Effector memory CD4-positive, alpha-beta T cell (primary cell): ENCODE results near the gene HJV.

Source experiments
- DNase-seq, 3 donors: peaks; one replicate each; pipeline ENCODE4 v3.0.0-alpha.2; 2020
- H3K27ac ChIP-seq: 2 replicates; pipeline ENCODE4 v1.7.0; 2013; ENCODE audit warnings: mild to moderate bottlenecking, low read length, moderate library complexity; ENCODE audit not compliant: insufficient read depth, poor library complexity, severe bottlenecking
- H3K27me3 ChIP-seq: replicated peaks from 2 replicates; pipeline ENCODE4 v1.7.0; 2013; ENCODE audit warnings: mild to moderate bottlenecking, low read length; ENCODE audit not compliant: insufficient read depth, control insufficient read depth, poor library complexity, severe bottlenecking
- H3K36me3 ChIP-seq: 2 replicates; pipeline ENCODE4 v1.7.0; 2013; ENCODE audit warnings: mild to moderate bottlenecking, low read length, moderate library complexity; ENCODE audit not compliant: control insufficient read depth, insufficient read depth
- H3K4me1 ChIP-seq: 2 replicates; pipeline ENCODE4 v1.7.0; 2013; ENCODE audit warnings: low read length, mild to moderate bottlenecking; ENCODE audit not compliant: control insufficient read depth, insufficient read depth, poor library complexity, severe bottlenecking
- H3K4me3 ChIP-seq: 2 replicates; pipeline ENCODE4 v1.7.0; 2013; ENCODE audit warnings: low read length, low read depth, mild to moderate bottlenecking; ENCODE audit not compliant: insufficient read depth, poor library complexity, severe bottlenecking
- H3K9me3 ChIP-seq: 2 replicates; pipeline ENCODE4 v1.7.0; 2013; ENCODE audit warnings: mild to moderate bottlenecking, low read length, moderate library complexity; ENCODE audit not compliant: control insufficient read depth

The HJV gene

DNA sequence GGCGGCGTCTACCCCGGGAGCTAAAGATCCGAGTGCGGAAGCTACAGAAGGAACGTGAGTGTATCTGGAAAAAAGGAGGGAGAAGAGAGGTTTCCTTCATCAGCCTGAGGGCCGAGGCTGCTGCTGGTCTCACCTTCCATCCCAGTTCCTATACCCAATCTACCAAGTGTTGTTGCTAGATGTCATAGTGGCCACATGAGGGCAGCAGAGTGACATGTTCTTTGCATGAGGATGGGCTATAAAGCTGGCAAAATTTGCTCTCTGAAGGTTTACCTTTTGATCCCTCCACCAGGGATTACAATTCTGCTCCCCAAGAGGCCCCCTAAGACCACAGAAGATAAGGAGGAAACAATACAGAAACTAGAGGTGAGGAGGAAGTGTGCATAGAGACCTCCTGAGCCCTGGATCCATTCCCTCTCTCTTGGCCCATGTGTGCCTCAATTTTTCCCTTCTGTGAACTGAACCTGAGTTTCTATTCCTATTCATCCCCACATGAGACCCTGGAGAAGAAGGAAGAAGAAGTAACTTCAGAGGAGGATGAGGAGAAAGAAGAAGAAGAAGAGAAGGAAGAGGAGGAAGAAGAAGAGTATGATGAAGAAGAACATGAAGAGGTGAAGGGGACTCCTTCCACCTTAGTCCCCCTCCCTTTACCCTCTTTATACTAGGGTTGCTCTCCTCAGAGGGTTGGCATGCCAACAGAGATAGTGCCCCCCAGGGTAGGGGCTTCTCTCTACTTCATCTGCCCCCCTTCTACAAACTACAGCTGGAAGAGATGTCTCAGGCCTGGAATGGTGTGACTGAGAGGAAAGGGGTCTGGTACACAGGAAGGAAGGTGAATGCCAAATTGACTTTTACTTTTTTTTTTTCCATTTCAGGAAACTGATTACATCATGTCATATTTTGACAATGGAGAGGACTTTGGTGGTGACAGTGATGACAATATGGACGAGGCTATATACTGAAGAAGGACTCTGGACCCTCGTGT, 43.8 kb downstream of the HJV start:
- Histone ChIP-seq H3K36me3 (peaks cover 5% of the 10 kb centered on the region), H3K27ac (peak overlapping the region; percentile 92), H3K9me3 (no peaks in the 10 kb centered on the region), H3K4me1 (peaks cover 54% of the 10 kb centered on the region), H3K27me3 (no peaks in the 10 kb centered on the region), H3K4me3 (peak overlapping the region; percentile 36)
- peak; percentile 46 to 64 (median 54) for DNase-seq

DNA sequence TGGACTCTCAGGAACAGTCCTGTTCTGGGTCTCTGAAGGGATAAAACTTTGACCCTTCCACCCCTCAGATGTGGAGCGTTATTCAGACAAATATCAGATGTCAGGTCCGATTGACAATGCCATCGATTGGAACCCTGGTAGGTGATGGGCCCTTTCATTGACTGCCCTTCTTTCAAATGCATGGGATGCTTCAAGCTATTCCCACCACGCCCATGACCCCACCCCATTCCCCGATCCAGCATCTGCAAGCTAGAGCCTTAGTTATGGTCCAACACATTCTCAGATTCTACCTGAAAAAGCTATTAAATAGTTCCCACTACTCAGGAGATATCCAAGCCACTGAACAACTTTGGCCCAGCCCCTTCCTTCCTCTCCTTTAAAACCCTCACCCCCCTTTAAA, 44.5 kb downstream of the HJV start:
- no peak overlapping the region for H3K4me3 ChIP-seq
- DNase-seq, result no peak
- H3K27ac ChIP-seq, result peak overlapping the region; percentile 92
- no peaks in the 10 kb centered on the region for H3K9me3 ChIP-seq
- H3K36me3 ChIP-seq, result peaks cover 5% of the 10 kb centered on the region
- H3K27me3 ChIP-seq, result no peaks in the 10 kb centered on the region
- H3K4me1 ChIP-seq, result peaks cover 46% of the 10 kb centered on the region

DNA sequence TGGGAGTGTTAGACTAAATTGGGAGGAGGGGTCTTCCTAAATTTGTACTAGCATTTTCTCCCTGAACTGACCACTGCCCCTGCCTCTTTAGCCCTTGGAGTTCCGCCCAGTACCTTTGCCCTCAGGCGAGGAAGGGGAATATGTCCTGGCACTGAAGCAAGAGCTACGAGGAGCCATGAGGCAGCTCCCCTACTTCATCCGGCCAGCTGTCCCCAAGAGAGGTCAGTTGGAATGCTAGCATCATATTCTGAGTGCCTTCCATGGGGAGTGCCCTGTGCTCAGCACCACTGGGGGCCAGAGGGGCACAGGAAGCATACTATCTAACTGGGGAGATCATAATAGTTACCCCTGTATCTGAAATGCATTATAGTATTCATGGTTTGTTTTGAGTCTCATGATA, 46.3 kb downstream of the HJV start:
- no peak for DNase-seq

DNA sequence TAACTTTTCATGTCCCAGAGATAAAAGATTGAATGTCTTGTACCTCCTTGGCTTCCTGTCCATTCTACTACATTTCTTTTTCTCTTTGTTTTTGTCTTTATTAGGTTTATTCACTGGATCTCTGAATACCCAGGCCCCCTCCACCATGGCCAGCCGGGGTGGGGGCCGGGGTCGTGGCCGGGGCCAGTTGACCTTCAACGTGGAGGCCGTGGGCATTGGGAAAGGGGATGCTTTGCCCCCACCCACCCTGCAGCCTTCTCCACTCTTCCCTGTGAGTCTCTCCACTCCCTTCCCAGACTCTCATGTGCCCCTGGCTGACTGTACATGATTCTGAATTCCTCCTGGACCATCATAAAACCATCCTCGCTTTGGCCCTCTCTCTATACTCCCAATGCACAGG, 46.8 kb downstream of the HJV start:
- Histone ChIP-seq H3K27me3 (no peaks in the 10 kb centered on the region), H3K4me1 (peaks cover 23% of the 10 kb centered on the region), H3K4me3 (no peak overlapping the region), H3K27ac (no peak overlapping the region), H3K9me3 (no peaks in the 10 kb centered on the region), H3K36me3 (peaks cover 5% of the 10 kb centered on the region)
- no peak for DNase-seq

More for the DNA sequence above, 46.3 kb downstream of the HJV start:
- no peak overlapping the region for H3K27ac ChIP-seq
- H3K9me3 ChIP-seq, result no peaks in the 10 kb centered on the region
- no peaks in the 10 kb centered on the region for H3K27me3 ChIP-seq
- peaks cover 5% of the 10 kb centered on the region for H3K36me3 ChIP-seq
- H3K4me1 ChIP-seq, result peaks cover 28% of the 10 kb centered on the region
- H3K4me3 ChIP-seq, result no peak overlapping the region

DNA sequence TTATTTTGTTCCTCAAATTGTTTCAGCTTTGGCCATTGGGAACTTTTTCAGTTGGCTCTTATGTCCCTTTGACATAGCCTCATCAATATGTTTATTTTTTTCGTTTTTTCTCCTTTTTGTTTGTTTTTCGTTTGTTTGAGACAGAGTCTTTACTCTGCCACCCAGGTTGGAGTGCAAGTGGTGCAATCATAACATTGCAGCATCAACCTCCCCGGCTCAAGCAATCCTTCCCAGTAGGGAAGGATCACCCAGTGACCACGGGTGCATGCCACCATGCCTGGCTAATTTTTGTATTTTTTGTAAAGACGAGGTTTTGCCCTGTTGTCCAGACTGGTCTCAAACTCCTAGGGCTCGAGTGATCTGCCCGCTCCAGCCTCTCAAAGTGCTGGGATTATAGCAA, 49.0 kb downstream of the HJV start:
- H3K4me3 ChIP-seq, result no peak overlapping the region
- peaks cover 4% of the 10 kb centered on the region for H3K4me1 ChIP-seq
- no peak for DNase-seq
- H3K36me3 ChIP-seq, result peaks cover 5% of the 10 kb centered on the region
- H3K27ac ChIP-seq, result no peak overlapping the region
- no peaks in the 10 kb centered on the region for H3K9me3 ChIP-seq
- H3K27me3 ChIP-seq, result no peaks in the 10 kb centered on the region
